ENCODE results near the gene SLC35A5. TPM values are rescaled to one million over a fixed set of nuclear protein-coding genes. Genes with fewer than 3 reads are reported as not detected.

Gene SLC35A5
- total and polyA plus RNA-seq, 2 of the 4 experiments (the other 2 are of a cell fraction) = 19.5 to 25.6 TPM

DNA sequence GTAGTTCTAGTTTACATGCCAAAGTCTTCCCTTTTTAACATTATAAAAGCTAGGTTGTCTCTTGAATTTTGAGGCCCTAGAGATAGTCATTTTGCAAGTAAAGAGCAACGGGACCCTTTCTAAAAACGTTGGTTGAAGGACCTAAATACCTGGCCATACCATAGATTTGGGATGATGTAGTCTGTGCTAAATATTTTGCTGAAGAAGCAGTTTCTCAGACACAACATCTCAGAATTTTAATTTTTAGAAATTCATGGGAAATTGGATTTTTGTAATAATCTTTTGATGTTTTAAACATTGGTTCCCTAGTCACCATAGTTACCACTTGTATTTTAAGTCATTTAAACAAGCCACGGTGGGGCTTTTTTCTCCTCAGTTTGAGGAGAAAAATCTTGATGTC lies 21.3 kb downstream of the SLC35A5 start:
- H3K23ac ChIP-seq (ENCODE audit: low read depth, low read length) = no peak overlapping the region
- H3K27me3 ChIP-seq (ENCODE audit: control insufficient read depth, insufficient read depth, low read length) = no peaks in the 10 kb centered on the region
- no peak overlapping the region for H2BK5ac ChIP-seq (ENCODE audit: low read depth, low read length, poor library complexity, severe bottlenecking)
- intact Hi-C loops (cut with micrococcal nuclease) (loop anchor here (2.0 to 10.0 kb wide), 3 partner anchors 58 to 704 kb away; partner anchors contain the start of gene CCDC80), in situ Hi-C loops (cut with MboI; ENCODE audit: low sequenced_read_pairs) (loop anchor here (5.0 to 10.0 kb wide), 2 partner anchors 59 to 402 kb away; partner anchors contain the start of gene CCDC80), dilution Hi-C loops (cut with HindIII; ENCODE audit: low sequenced_read_pairs, unreplicated experiment) (loop anchor here (25.0 kb wide), 1 partner anchor 404 kb away; the partner anchor contains the start of genes CD200R1 and GTPBP8)
- no peaks in the 10 kb centered on the region; the same call in 1 of the 2 replicates for H3K9me1 ChIP-seq (ENCODE audit: insufficient read depth, low read length)
- no peaks in the 10 kb centered on the region for H4K20me1 ChIP-seq (ENCODE audit: insufficient read depth, low read length)
- H3K9me3 ChIP-seq (ENCODE audit: control insufficient read depth, insufficient read depth, low read length) = no peaks in the 10 kb centered on the region
- H3K56ac ChIP-seq (ENCODE audit: extremely low read depth, insufficient read depth, low read length) = no peak overlapping the region
- no peak overlapping the region for H3K18ac ChIP-seq (ENCODE audit: low read depth, low read length)
- H2BK15ac ChIP-seq (ENCODE audit: low read depth, low read length) = no peak overlapping the region
- H2BK20ac ChIP-seq (ENCODE audit: low read depth, low read length) = no peak overlapping the region
- no peak overlapping the region; a peak in 1 of 4 replicates for H4K8ac ChIP-seq (ENCODE audit: low read depth in 2 of 2, low read length in 2 of 2)
- H3K14ac ChIP-seq (replicated peaks; ENCODE audit: low read depth, low read length) = no peak overlapping the region
- POLR2A ChIA-PET (ENCODE audit: unreplicated experiment) = interaction anchor here (1.6 kb wide), 1 partner anchor 55 kb away, joined by 4 read pairs; no protein-coding TSS in a partner anchor
- no peak overlapping the region for H2BK120ac ChIP-seq (ENCODE audit: low read depth, low read length)
- TF ChIP-seq, protein P1, sequence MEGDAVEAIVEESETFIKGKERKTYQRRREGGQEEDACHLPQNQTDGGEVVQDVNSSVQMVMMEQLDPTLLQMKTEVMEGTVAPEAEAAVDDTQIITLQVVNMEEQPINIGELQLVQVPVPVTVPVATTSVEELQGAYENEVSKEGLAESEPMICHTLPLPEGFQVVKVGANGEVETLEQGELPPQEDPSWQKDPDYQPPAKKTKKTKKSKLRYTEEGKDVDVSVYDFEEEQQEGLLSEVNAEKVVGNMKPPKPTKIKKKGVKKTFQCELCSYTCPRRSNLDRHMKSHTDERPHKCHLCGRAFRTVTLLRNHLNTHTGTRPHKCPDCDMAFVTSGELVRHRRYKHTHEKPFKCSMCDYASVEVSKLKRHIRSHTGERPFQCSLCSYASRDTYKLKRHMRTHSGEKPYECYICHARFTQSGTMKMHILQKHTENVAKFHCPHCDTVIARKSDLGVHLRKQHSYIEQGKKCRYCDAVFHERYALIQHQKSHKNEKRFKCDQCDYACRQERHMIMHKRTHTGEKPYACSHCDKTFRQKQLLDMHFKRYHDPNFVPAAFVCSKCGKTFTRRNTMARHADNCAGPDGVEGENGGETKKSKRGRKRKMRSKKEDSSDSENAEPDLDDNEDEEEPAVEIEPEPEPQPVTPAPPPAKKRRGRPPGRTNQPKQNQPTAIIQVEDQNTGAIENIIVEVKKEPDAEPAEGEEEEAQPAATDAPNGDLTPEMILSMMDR (conservative IDR thresholded peaks at IDR 0.05; ENCODE audit: low read depth, low read length) = no peak
- TF ChIP-seq MAFK (IDR thresholded peaks at IDR 0.05; ENCODE audit: low read depth, low read length) = peak; percentile 81
- H3K9ac ChIP-seq (ENCODE audit: low read depth, low read length) = no peak overlapping the region
- H3K36me3 ChIP-seq (ENCODE audit: control insufficient read depth, insufficient read depth, low read length) = peaks cover 10% of the 10 kb centered on the region
- BruUV-seq (replicated peaks) = TSS peak; percentile 83
- H2AK5ac ChIP-seq (ENCODE audit: low read depth, low read length) = no peak overlapping the region
- DNase-seq (no peak), ATAC-seq (ENCODE audit: low read depth) (no peak)
- H3K4me2 ChIP-seq (ENCODE audit: low read depth, low read length) = no peak overlapping the region
- no peak overlapping the region for H3K27ac ChIP-seq (ENCODE audit: insufficient read depth, low read length)
- H3K4ac ChIP-seq (ENCODE audit: low read depth, low read length) = no peak overlapping the region
- H2AK9ac ChIP-seq (replicated peaks; ENCODE audit: low read depth, low read length, poor library complexity) = no peak overlapping the region
- no CpG with 5 or more reads among the region's 3 CpGs for WGBS, 2 experiments (ENCODE audit: extremely low coverage in 2 of 2, insufficient read length in 1 of 2)
- no peak overlapping the region for H4K5ac ChIP-seq (ENCODE audit: low read depth, low read length)
- H3K4me1 ChIP-seq (ENCODE audit: control insufficient read depth, insufficient read depth, low read length) = peaks cover 4% of the 10 kb centered on the region
- no peak overlapping the region for H3K4me3 ChIP-seq (ENCODE audit: insufficient read depth, low read depth, low read length)
- H3K79me1 ChIP-seq (ENCODE audit: low read depth in 1 of 2, low read length in 2 of 2) = no peaks in the 10 kb centered on the region
- no peak overlapping the region for H2AFZ ChIP-seq (replicated peaks; ENCODE audit: low read length, poor library complexity)
- CTCF ChIA-PET = interaction anchor here (0.5 to 2.8 kb wide), 5 partner anchors 24 to 381 kb away, joined by 3 to 15 read pairs (median 4); partner anchors contain the start of gene CCDC80
- no peak overlapping the region for H4K91ac ChIP-seq (ENCODE audit: insufficient read depth, low read depth, low read length)

All from IMR-90 (cell line).